ENCODE data around the gene TCF12. TPM values are rescaled to one million over a fixed set of nuclear protein-coding genes. Genes with fewer than 3 reads are reported as not detected.

The TCF12 gene
- total and polyA plus RNA-seq, 2 donors (not counting 3 experiments of a cell fraction or from before 2014, with no cell fraction given), result 72.1 to 133 TPM

DNA sequence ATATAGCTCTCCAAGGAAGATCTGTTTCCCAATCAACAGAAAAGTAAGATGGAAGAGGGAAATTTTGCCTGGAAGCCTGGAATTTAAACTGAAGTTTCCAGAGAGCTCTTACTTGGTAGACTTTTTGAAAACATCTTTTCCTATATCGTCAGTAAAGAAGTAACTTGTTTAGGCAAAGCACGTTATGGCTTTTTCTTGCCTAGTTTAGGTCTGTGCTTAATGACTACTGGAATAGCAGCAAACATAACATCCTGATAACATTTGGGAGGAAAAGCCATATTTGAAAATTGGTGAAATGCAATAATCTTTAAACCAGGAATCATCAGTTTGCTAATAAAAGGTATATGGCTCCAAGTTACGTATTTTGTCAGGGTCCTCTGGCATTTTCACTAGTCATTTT, 297.4 kb downstream of the TCF12 start:
- intact Hi-C loops (cut with micrococcal nuclease), result loop anchor here (2.0 to 10.0 kb wide), 2 partner anchors 331 to 395 kb away; no protein-coding TSS in a partner anchor
- H3K9ac ChIP-seq (replicated peaks; ENCODE audit: extremely low read depth, insufficient read depth, low read length), result no peak overlapping the region
- FAIRE-seq, result no peak

More for the DNA sequence above, 297.4 kb downstream of the TCF12 start:
- H3K4me1 ChIP-seq (ENCODE audit: control insufficient read depth, extremely low read depth, insufficient read depth, low read length), result peaks cover 18% of the 10 kb centered on the region
- dilution Hi-C loops (cut with MboI; ENCODE audit: extremely low pct_ligation_motif_present, low sequenced_read_pairs), result no loop called here
- BruUV-seq (replicated peaks), result no TSS peak
- no peak overlapping the region for H3K27ac ChIP-seq (ENCODE audit: insufficient read depth, low read depth, low read length)
- TF ChIP-seq JUN (IDR thresholded peaks at IDR 0.05; ENCODE audit: borderline replicate concordance, insufficient read depth, insufficient read length, low read depth) (no peak), GATA2 (IDR thresholded peaks at IDR 0.05; ENCODE audit: insufficient read depth, insufficient read length, low read depth, low read length) (no peak), MYC (IDR thresholded peaks at IDR 0.05; ENCODE audit: low read depth, low read length) (no peak), FOS (IDR thresholded peaks at IDR 0.05; ENCODE audit: borderline replicate concordance, insufficient read depth, low read length) (no peak), POLR2A (IDR thresholded peaks at IDR 0.05; ENCODE audit: low read depth, low read length) (no peak), POLR2AphosphoS5 (IDR thresholded peaks at IDR 0.05; ENCODE audit: insufficient read depth, low read depth, low read length) (no peak), EZH2 (IDR thresholded peaks at IDR 0.05; ENCODE audit: borderline replicate concordance, low read depth, low read length, severe bottlenecking) (no peak)
- TF ChIP-seq, protein P1, sequence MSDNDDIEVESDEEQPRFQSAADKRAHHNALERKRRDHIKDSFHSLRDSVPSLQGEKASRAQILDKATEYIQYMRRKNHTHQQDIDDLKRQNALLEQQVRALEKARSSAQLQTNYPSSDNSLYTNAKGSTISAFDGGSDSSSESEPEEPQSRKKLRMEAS (IDR thresholded peaks at IDR 0.05; ENCODE audit: insufficient read depth, insufficient read length), result no peak
- TF ChIP-seq, protein P2, sequence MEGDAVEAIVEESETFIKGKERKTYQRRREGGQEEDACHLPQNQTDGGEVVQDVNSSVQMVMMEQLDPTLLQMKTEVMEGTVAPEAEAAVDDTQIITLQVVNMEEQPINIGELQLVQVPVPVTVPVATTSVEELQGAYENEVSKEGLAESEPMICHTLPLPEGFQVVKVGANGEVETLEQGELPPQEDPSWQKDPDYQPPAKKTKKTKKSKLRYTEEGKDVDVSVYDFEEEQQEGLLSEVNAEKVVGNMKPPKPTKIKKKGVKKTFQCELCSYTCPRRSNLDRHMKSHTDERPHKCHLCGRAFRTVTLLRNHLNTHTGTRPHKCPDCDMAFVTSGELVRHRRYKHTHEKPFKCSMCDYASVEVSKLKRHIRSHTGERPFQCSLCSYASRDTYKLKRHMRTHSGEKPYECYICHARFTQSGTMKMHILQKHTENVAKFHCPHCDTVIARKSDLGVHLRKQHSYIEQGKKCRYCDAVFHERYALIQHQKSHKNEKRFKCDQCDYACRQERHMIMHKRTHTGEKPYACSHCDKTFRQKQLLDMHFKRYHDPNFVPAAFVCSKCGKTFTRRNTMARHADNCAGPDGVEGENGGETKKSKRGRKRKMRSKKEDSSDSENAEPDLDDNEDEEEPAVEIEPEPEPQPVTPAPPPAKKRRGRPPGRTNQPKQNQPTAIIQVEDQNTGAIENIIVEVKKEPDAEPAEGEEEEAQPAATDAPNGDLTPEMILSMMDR (IDR thresholded peaks at IDR 0.05; ENCODE audit: extremely low read depth in 1 of 2, insufficient read depth in 1 of 2, low read depth in 1 of 2, low read length in 2 of 2), result no peak
- no peaks in the 10 kb centered on the region for H3K27me3 ChIP-seq (ENCODE audit: control insufficient read depth in 2 of 2, insufficient read depth in 2 of 2, low read length in 2 of 2)
- no peak overlapping the region for H3K4me2 ChIP-seq (ENCODE audit: insufficient read depth, low read length)
- ChIA-PET POLR2A (no interaction called here), CTCF (interaction anchor here (1.5 to 2.8 kb wide), 6 partner anchors 16 to 394 kb away, joined by 4 to 22 read pairs (median 6); no protein-coding TSS in a partner anchor)
- H3K4me3 ChIP-seq (replicated peaks in 1 of 3; ENCODE audit: insufficient read depth in 1 of 3, low read depth in 1 of 3, low read length in 3 of 3), result no peak overlapping the region
- no peak for DNase-seq (ENCODE audit: low read depth, low spot score)
- no peaks in the 10 kb centered on the region for H3K36me3 ChIP-seq (ENCODE audit: control insufficient read depth in 2 of 2, extremely low read depth in 1 of 2, insufficient read depth in 2 of 2, low read length in 2 of 2)
- H3K79me2 ChIP-seq (ENCODE audit: control insufficient read depth, insufficient read depth, low read length), result peaks cover 24% of the 10 kb centered on the region
- H4K20me1 ChIP-seq (replicated peaks; ENCODE audit: control insufficient read depth, extremely low read depth, insufficient read depth, low read length), result no peaks in the 10 kb centered on the region
- H3K9me1 ChIP-seq (replicated peaks; ENCODE audit: control insufficient read depth, extremely low read depth, insufficient read depth, low read length), result no peaks in the 10 kb centered on the region
- H3K9me3 ChIP-seq (replicated peaks; ENCODE audit: control insufficient read depth, insufficient read depth, low read length), result no peaks in the 10 kb centered on the region
- H2AFZ ChIP-seq (ENCODE audit: low read depth, low read length), result no peak overlapping the region
